Measurements from ENCODE around the gene CDC26. TPM values are rescaled to one million over a fixed set of nuclear protein-coding genes. Genes with fewer than 3 reads are reported as not detected.

CDC26 gene
- total RNA-seq, 1 experiment from 2014 or later = 36.9 TPM

DNA sequence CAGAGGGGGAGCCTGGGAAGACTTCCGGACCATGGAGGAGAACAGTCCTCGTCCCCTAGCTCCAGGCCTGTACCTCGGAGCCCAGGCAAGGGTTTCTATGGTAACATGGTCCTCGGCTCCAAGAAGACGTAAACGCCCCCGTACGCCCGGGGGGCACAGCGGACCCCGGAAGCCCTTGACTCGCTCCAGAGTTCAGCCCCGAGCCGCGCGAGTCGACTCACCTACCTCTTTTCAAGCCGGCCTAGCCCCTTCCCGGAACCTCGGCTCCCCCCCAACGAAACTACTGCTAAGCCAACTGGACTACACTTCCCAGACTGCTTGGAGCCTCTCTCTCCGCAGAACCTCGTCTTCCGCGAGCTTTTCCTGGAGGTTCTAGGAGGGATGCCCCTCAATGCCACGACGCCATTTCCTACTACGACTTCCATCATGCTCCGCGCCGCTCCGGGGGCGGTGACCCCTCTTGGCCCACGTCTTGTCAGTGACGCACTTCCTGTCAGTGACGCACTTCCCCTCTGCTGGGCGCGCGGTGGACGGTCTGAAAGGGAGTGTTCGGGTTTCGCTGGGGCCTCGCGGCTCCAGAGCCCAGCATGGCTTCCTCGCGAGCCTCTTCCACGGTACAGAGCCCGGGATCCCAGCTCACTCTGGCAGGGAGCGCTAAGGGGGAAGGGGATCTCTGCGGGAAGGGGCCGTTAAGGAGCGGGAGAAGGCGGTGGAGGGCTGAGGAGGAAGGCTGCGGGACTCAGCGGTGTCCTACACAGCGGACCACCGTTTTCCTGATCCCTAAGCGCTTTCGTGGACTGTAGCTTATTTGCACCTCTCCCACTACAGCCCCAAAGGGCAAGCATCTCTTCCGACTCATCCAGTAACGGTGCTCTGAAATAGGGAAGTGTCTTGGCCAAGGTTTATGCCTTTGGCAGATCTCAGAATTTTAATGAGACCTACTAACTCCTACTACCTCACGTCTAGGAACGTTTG is at the start of gene CDC26, which contains the start of gene PRPF4 (continued):
- TF ChIP-seq, protein P1, sequence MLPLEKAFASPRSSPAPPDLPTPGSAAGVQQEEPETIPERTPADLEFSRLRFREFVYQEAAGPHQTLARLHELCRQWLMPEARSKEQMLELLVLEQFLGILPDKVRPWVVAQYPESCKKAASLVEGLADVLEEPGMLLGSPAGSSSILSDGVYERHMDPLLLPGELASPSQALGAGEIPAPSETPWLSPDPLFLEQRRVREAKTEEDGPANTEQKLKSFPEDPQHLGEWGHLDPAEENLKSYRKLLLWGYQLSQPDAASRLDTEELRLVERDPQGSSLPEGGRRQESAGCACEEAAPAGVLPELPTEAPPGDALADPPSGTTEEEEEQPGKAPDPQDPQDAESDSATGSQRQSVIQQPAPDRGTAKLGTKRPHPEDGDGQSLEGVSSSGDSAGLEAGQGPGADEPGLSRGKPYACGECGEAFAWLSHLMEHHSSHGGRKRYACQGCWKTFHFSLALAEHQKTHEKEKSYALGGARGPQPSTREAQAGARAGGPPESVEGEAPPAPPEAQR (CRISPR knock-in tag; IDR thresholded peaks at IDR 0.05) = no peak
- TF ChIP-seq, protein P2, sequence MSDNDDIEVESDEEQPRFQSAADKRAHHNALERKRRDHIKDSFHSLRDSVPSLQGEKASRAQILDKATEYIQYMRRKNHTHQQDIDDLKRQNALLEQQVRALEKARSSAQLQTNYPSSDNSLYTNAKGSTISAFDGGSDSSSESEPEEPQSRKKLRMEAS (CRISPR knock-in tag; IDR thresholded peaks at IDR 0.05) = peak; percentile 89; the same call in 1 of the 2 replicates
- TF ChIP-seq, protein P3, sequence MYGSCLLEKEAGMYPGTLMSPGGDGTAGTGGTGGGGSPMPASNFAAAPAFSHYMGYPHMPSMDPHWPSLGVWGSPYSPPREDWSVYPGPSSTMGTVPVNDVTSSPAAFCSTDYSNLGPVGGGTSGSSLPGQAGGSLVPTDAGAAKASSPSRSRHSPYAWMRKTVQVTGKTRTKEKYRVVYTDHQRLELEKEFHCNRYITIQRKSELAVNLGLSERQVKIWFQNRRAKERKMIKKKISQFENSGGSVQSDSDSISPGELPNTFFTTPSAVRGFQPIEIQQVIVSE (CRISPR knock-in tag; IDR thresholded peaks at IDR 0.05; ENCODE audit: borderline replicate concordance) = no peak
- no peak for TF ChIP-seq GRHL2 (CRISPR knock-in tag; IDR thresholded peaks at IDR 0.05; ENCODE audit: insufficient replicate concordance, severe bottlenecking)
- no peak for TF ChIP-seq RORB (CRISPR knock-in tag; IDR thresholded peaks at IDR 0.05)
- TF ChIP-seq, protein P4, sequence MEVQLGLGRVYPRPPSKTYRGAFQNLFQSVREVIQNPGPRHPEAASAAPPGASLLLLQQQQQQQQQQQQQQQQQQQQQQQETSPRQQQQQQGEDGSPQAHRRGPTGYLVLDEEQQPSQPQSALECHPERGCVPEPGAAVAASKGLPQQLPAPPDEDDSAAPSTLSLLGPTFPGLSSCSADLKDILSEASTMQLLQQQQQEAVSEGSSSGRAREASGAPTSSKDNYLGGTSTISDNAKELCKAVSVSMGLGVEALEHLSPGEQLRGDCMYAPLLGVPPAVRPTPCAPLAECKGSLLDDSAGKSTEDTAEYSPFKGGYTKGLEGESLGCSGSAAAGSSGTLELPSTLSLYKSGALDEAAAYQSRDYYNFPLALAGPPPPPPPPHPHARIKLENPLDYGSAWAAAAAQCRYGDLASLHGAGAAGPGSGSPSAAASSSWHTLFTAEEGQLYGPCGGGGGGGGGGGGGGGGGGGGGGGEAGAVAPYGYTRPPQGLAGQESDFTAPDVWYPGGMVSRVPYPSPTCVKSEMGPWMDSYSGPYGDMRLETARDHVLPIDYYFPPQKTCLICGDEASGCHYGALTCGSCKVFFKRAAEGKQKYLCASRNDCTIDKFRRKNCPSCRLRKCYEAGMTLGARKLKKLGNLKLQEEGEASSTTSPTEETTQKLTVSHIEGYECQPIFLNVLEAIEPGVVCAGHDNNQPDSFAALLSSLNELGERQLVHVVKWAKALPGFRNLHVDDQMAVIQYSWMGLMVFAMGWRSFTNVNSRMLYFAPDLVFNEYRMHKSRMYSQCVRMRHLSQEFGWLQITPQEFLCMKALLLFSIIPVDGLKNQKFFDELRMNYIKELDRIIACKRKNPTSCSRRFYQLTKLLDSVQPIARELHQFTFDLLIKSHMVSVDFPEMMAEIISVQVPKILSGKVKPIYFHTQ (CRISPR knock-in tag; IDR thresholded peaks at IDR 0.05) = no peak
- peak; percentile 11; the same call in 1 of the 2 replicates for TF ChIP-seq FOXK1 (CRISPR knock-in tag; IDR thresholded peaks at IDR 0.05)
- TF ChIP-seq ZNF423 (CRISPR knock-in tag; IDR thresholded peaks at IDR 0.05) = no peak

DNA sequence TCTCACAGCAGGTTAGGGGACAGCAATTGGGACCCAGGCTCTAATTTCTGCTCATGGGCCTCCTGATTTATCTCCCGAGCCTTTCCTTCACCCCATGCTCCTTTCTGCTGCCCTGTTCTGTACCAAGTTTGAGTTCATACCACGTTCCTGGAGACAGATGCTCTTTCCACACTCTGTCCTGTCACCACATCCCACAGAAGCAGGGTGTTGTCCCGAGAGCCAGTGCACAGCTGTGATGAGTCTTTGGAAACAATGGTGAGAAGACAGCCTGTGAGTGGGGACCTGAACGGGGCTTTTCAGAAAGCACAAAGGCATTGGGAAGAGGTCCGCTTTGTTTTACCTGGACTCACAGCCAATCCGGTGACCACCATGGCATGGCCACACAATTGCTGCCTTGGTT is 47.3 kb upstream of the CDC26 start:
- POLR2A ChIA-PET = no interaction called here
- CTCF ChIA-PET = no interaction called here
- Mint-ChIP-seq H3K9me3 (no peaks in the 10 kb centered on the region), H3K36me3 (no peaks in the 10 kb centered on the region), H3K4me3 (no peak overlapping the region), H3K4me1 (no peaks in the 10 kb centered on the region), H3K27me3 (ENCODE audit: low read depth) (peaks cover 24% of the 10 kb centered on the region), H3K27ac (no peak overlapping the region)
- no peak for ATAC-seq
- no peak for DNase-seq (ENCODE audit: low spot score)
- no peak for TF ChIP-seq JAZF1 (CRISPR knock-in tag; IDR thresholded peaks at IDR 0.05)
- TF ChIP-seq, protein P5, sequence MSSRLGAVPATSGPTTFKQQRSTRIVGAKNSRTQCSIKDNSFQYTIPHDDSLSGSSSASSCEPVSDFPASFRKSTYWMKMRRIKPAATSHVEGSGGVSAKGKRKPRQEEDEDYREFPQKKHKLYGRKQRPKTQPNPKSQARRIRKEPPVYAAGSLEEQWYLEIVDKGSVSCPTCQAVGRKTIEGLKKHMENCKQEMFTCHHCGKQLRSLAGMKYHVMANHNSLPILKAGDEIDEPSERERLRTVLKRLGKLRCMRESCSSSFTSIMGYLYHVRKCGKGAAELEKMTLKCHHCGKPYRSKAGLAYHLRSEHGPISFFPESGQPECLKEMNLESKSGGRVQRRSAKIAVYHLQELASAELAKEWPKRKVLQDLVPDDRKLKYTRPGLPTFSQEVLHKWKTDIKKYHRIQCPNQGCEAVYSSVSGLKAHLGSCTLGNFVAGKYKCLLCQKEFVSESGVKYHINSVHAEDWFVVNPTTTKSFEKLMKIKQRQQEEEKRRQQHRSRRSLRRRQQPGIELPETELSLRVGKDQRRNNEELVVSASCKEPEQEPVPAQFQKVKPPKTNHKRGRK (CRISPR knock-in tag; IDR thresholded peaks at IDR 0.05; ENCODE audit: borderline replicate concordance) = no peak
- TF ChIP-seq, protein P6, sequence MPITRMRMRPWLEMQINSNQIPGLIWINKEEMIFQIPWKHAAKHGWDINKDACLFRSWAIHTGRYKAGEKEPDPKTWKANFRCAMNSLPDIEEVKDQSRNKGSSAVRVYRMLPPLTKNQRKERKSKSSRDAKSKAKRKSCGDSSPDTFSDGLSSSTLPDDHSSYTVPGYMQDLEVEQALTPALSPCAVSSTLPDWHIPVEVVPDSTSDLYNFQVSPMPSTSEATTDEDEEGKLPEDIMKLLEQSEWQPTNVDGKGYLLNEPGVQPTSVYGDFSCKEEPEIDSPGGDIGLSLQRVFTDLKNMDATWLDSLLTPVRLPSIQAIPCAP (CRISPR knock-in tag; IDR thresholded peaks at IDR 0.05) = no peak
- TF ChIP-seq, protein P7, sequence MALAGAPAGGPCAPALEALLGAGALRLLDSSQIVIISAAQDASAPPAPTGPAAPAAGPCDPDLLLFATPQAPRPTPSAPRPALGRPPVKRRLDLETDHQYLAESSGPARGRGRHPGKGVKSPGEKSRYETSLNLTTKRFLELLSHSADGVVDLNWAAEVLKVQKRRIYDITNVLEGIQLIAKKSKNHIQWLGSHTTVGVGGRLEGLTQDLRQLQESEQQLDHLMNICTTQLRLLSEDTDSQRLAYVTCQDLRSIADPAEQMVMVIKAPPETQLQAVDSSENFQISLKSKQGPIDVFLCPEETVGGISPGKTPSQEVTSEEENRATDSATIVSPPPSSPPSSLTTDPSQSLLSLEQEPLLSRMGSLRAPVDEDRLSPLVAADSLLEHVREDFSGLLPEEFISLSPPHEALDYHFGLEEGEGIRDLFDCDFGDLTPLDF (CRISPR knock-in tag; IDR thresholded peaks at IDR 0.05) = no peak
- no peak for TF ChIP-seq ETV6 (CRISPR knock-in tag; IDR thresholded peaks at IDR 0.05)
- TF ChIP-seq NFATC4 (CRISPR knock-in tag; IDR thresholded peaks at IDR 0.05) = no peak
- TF ChIP-seq, protein P1 (CRISPR knock-in tag; IDR thresholded peaks at IDR 0.05) = no peak
- TF ChIP-seq, protein P8, sequence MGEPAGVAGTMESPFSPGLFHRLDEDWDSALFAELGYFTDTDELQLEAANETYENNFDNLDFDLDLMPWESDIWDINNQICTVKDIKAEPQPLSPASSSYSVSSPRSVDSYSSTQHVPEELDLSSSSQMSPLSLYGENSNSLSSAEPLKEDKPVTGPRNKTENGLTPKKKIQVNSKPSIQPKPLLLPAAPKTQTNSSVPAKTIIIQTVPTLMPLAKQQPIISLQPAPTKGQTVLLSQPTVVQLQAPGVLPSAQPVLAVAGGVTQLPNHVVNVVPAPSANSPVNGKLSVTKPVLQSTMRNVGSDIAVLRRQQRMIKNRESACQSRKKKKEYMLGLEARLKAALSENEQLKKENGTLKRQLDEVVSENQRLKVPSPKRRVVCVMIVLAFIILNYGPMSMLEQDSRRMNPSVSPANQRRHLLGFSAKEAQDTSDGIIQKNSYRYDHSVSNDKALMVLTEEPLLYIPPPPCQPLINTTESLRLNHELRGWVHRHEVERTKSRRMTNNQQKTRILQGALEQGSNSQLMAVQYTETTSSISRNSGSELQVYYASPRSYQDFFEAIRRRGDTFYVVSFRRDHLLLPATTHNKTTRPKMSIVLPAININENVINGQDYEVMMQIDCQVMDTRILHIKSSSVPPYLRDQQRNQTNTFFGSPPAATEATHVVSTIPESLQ (CRISPR knock-in tag; IDR thresholded peaks at IDR 0.05) = no peak
- TF ChIP-seq ATF1 (CRISPR knock-in tag; IDR thresholded peaks at IDR 0.05) = no peak
- TF ChIP-seq, protein P9, sequence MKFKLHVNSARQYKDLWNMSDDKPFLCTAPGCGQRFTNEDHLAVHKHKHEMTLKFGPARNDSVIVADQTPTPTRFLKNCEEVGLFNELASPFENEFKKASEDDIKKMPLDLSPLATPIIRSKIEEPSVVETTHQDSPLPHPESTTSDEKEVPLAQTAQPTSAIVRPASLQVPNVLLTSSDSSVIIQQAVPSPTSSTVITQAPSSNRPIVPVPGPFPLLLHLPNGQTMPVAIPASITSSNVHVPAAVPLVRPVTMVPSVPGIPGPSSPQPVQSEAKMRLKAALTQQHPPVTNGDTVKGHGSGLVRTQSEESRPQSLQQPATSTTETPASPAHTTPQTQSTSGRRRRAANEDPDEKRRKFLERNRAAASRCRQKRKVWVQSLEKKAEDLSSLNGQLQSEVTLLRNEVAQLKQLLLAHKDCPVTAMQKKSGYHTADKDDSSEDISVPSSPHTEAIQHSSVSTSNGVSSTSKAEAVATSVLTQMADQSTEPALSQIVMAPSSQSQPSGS (CRISPR knock-in tag; IDR thresholded peaks at IDR 0.05; ENCODE audit: borderline replicate concordance, low read depth) = no peak
- no peak for TF ChIP-seq ZNF263 (CRISPR knock-in tag; IDR thresholded peaks at IDR 0.05; ENCODE audit: low read depth)
- TF ChIP-seq SOX15 (CRISPR knock-in tag; IDR thresholded peaks at IDR 0.05) = no peak
